Activated T-cell treated with anti-CD3 and anti-CD28 coated beads, Interleukin-2, amount 50 U/mL, for 4 hours (primary cell): ENCODE results near the gene RAB44. TPM values are rescaled to one million over a fixed set of nuclear protein-coding genes. Genes with fewer than 3 reads are reported as not detected.

Experiments used
- ATAC-seq, 2 donors: fragments of 200-7000 bp; cut with Tn5 transposase; one replicate each; pipeline ENCODE4 v1.10.0; 2021
- DNase-seq: peaks from one replicate; pipeline ENCODE4 v3.0.0-alpha.2; 2020
- H3K27me3 Mint-ChIP-seq: one replicate; pipeline ENCODE4 v1.8.0; 2021; ENCODE audit warnings: low read depth, mixed read lengths
- H3K36me3 Mint-ChIP-seq: one replicate; pipeline ENCODE4 v1.8.0; 2022; ENCODE audit warnings: mixed read lengths; ENCODE audit not compliant: insufficient read depth
- H3K4me1 Mint-ChIP-seq: one replicate; pipeline ENCODE4 v1.8.0; 2021; ENCODE audit warnings: low read depth, mixed read lengths
- H3K4me3 Mint-ChIP-seq: one replicate; pipeline ENCODE4 v1.8.0; 2021; ENCODE audit warnings: mild to moderate bottlenecking, moderate library complexity, mixed read lengths
- H3K9me3 Mint-ChIP-seq: one replicate; pipeline ENCODE4 v1.8.0; 2021; ENCODE audit warnings: mixed read lengths
- total RNA-seq, 3 donors: library from RNA; stranded (reverse); gene quantifications; one replicate each; pipeline ENCODE4 v1.2.1, GENCODE V29; 2021

RAB44 gene
- total RNA-seq, 3 donors from 2014 or later = 0.05 TPM; not detected in 1

- Mint-ChIP-seq H3K27me3 (no peaks in the 10 kb centered on the region), H3K4me3 (no peak overlapping the region), H3K9me3 (no peaks in the 10 kb centered on the region), H3K36me3 (peaks cover 11% of the 10 kb centered on the region), H3K4me1 (peaks cover 26% of the 10 kb centered on the region)
- DNase-seq (no peak), ATAC-seq (no peak)
These were observed 8.9 kb upstream of the RAB44 start for GRCh38 chr6:36688739-36689075.

GRCh38 chr6:36691011-36691410 is 6.6 kb upstream of the RAB44 start:
- DNase-seq (no peak), ATAC-seq (peak in 1 of 2 donors; percentile 26)
- H3K9me3 Mint-ChIP-seq = no peaks in the 10 kb centered on the region
- H3K36me3 Mint-ChIP-seq = peaks cover 3% of the 10 kb centered on the region
- H3K27me3 Mint-ChIP-seq = no peaks in the 10 kb centered on the region
- no peak overlapping the region for H3K4me3 Mint-ChIP-seq
- peaks cover 32% of the 10 kb centered on the region for H3K4me1 Mint-ChIP-seq

- H3K4me3 Mint-ChIP-seq = no peak overlapping the region
- ATAC-seq (no peak), DNase-seq (no peak)
- H3K36me3 Mint-ChIP-seq = peaks cover 2% of the 10 kb centered on the region
- no peaks in the 10 kb centered on the region for H3K27me3 Mint-ChIP-seq
- H3K4me1 Mint-ChIP-seq = peaks cover 36% of the 10 kb centered on the region
- H3K9me3 Mint-ChIP-seq = no peaks in the 10 kb centered on the region
These were observed 6.0 kb upstream of the RAB44 start for GRCh38 chr6:36691612-36692011.

- Mint-ChIP-seq H3K4me1 (peaks cover 40% of the 10 kb centered on the region), H3K4me3 (no peak overlapping the region), H3K36me3 (no peaks in the 10 kb centered on the region)
These were observed 5.4 kb upstream of the RAB44 start for GRCh38 chr6:36692220-36692619.

GRCh38 chr6:36692861-36693702 is 4.5 kb upstream of the RAB44 start:
- DNase-seq (no peak), ATAC-seq (no peak)
- Mint-ChIP-seq H3K36me3 (no peaks in the 10 kb centered on the region), H3K4me3 (no peak overlapping the region), H3K9me3 (no peaks in the 10 kb centered on the region), H3K27me3 (no peaks in the 10 kb centered on the region), H3K4me1 (peaks cover 40% of the 10 kb centered on the region)

More at GRCh38 chr6:36692220-36692619, 5.4 kb upstream of the RAB44 start:
- no peaks in the 10 kb centered on the region for H3K27me3 Mint-ChIP-seq
- DNase-seq (no peak), ATAC-seq (peak; percentile 49 to 54)
- H3K9me3 Mint-ChIP-seq = no peaks in the 10 kb centered on the region

- Mint-ChIP-seq H3K4me3 (no peak overlapping the region), H3K9me3 (no peaks in the 10 kb centered on the region), H3K36me3 (no peaks in the 10 kb centered on the region)
These were observed 3.0 kb upstream of the RAB44 start for GRCh38 chr6:36694616-36695015.

GRCh38 chr6:36695414-36695813 is 2.2 kb upstream of the RAB44 start:
- ATAC-seq = peak; percentile 74 to 77
- no peaks in the 10 kb centered on the region for H3K27me3 Mint-ChIP-seq
- H3K9me3 Mint-ChIP-seq = no peaks in the 10 kb centered on the region
- no peak overlapping the region for H3K4me3 Mint-ChIP-seq
- no peaks in the 10 kb centered on the region for H3K36me3 Mint-ChIP-seq
- DNase-seq = no peak
- H3K4me1 Mint-ChIP-seq = peaks cover 40% of the 10 kb centered on the region

More at GRCh38 chr6:36694616-36695015, 3.0 kb upstream of the RAB44 start:
- ATAC-seq (no peak), DNase-seq (no peak)
- H3K4me1 Mint-ChIP-seq = peaks cover 40% of the 10 kb centered on the region
- no peaks in the 10 kb centered on the region for H3K27me3 Mint-ChIP-seq

DNA sequence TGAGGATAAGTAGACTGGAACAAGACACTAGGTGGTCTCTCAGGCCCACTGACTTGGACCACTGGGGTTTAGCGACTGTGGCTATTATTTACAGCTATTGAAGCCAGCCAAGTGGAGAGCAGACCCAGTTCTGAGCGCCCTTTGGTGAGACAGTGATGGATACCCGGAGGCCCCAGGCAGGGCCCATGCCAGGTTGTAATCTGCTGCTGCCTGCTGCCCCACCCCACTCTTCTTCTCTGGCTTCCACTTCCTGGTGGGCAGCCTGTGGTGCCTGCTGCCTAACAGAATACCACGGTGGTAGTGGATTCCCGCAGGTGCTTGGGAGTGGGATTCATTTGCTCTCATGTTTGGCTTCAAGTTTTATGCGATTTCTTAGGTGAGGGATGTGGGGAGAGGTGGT is 570 bp downstream of the RAB44 start:
- no peaks in the 10 kb centered on the region for H3K9me3 Mint-ChIP-seq
- H3K27me3 Mint-ChIP-seq = no peaks in the 10 kb centered on the region
- no peak overlapping the region for H3K4me3 Mint-ChIP-seq
- H3K4me1 Mint-ChIP-seq = peaks cover 20% of the 10 kb centered on the region
- no peaks in the 10 kb centered on the region for H3K36me3 Mint-ChIP-seq
- DNase-seq = no peak
- ATAC-seq = no peak

DNA sequence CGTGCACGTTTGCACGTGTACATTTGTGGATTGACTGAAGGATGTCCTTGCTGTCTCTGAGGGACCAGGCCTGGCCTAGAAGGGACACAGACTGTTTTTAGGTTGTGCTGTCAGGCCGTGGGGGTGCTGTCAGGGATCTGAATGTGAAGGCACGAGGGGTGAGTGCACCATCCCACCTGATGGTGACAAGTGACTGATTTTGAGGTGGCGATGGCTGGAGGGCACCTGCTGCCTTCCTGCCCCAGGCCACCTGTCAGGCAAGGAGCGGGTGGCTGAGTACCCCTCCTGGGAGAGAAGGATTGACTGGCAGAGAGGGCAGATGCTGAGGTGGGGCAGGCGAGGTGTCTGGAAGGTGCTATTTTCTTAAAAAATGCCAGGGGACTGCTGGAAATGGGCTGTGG is 1.2 kb downstream of the RAB44 start:
- DNase-seq (no peak), ATAC-seq (no peak)
- Mint-ChIP-seq H3K4me3 (no peak overlapping the region), H3K27me3 (no peaks in the 10 kb centered on the region), H3K9me3 (no peaks in the 10 kb centered on the region), H3K36me3 (no peaks in the 10 kb centered on the region), H3K4me1 (peaks cover 18% of the 10 kb centered on the region)

GRCh38 chr6:36699348-36699747 is 1.7 kb downstream of the RAB44 start:
- Mint-ChIP-seq H3K4me1 (peaks cover 18% of the 10 kb centered on the region), H3K9me3 (no peaks in the 10 kb centered on the region), H3K36me3 (no peaks in the 10 kb centered on the region), H3K27me3 (no peaks in the 10 kb centered on the region), H3K4me3 (no peak overlapping the region)
- no peak for DNase-seq
- no peak for ATAC-seq

- H3K9me3 Mint-ChIP-seq = no peaks in the 10 kb centered on the region
These were observed 2.6 kb downstream of the RAB44 start for GRCh38 chr6:36700071-36700812.

GRCh38 chr6:36700831-36701230 is 3.2 kb downstream of the RAB44 start:
- DNase-seq (no peak), ATAC-seq (no peak)
- no peak overlapping the region for H3K4me3 Mint-ChIP-seq
- H3K4me1 Mint-ChIP-seq = peaks cover 9% of the 10 kb centered on the region
- H3K27me3 Mint-ChIP-seq = no peaks in the 10 kb centered on the region
- no peaks in the 10 kb centered on the region for H3K36me3 Mint-ChIP-seq
- no peaks in the 10 kb centered on the region for H3K9me3 Mint-ChIP-seq

More at GRCh38 chr6:36700071-36700812, 2.6 kb downstream of the RAB44 start:
- no peaks in the 10 kb centered on the region for H3K27me3 Mint-ChIP-seq
- peaks cover 12% of the 10 kb centered on the region for H3K4me1 Mint-ChIP-seq
- ATAC-seq = no peak
- H3K36me3 Mint-ChIP-seq = no peaks in the 10 kb centered on the region
- DNase-seq = no peak
- H3K4me3 Mint-ChIP-seq = no peak overlapping the region

DNA sequence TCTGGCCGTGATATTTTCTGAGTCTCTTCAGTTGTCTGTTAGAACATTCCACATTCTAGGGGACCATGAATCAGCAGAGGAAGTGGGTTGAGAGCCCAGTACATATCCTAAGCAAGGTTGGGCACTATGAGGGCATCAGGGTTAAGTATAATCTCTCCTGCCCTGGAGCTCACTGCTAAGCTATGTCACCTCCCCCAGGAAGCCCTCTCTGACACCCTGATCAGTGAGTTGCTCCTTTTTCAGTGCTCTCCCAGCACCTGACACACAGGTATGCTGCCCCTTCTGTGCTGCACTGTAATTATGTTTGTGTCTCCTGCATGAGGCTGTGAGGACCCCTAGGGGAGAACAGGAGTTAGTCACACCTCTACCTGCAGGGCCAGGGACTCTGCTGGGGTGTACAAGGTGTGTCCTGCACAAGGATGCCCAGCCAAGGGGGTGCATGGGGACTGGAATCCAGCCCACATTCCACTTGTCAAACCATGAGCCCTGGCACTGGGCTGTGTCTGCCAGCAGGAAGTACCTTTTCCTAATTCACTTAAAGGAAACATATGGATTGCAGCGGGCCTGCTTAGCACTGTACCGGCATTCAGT is 3.9 kb downstream of the RAB44 start:
- ATAC-seq = peak in 1 of 2 donors; percentile 21
- H3K4me3 Mint-ChIP-seq = no peak overlapping the region
- DNase-seq = no peak
- H3K4me1 Mint-ChIP-seq = peaks cover 5% of the 10 kb centered on the region
- H3K36me3 Mint-ChIP-seq = no peaks in the 10 kb centered on the region
- H3K9me3 Mint-ChIP-seq = no peaks in the 10 kb centered on the region
- H3K27me3 Mint-ChIP-seq = no peaks in the 10 kb centered on the region

- DNase-seq = no peak
- Mint-ChIP-seq H3K36me3 (no peaks in the 10 kb centered on the region), H3K4me1 (no peaks in the 10 kb centered on the region), H3K27me3 (no peaks in the 10 kb centered on the region), H3K4me3 (no peak overlapping the region), H3K9me3 (no peaks in the 10 kb centered on the region)
- no peak for ATAC-seq
These were observed 5.0 kb downstream of the RAB44 start for GRCh38 chr6:36702656-36703055.
